Activated gamma-delta T cell treated with anti-CD3 and anti-CD28 coated beads, Interleukin-2, amount 50 U/mL, for 16 hours (primary cell): ENCODE measurements around the gene CNNM4.

Source experiments
- DNase-seq: peaks from one replicate; pipeline ENCODE4 v3.0.0-alpha.2; 2020; ENCODE audit warnings: low read depth

Gene CNNM4

GRCh38 chr2:96759548-96759947 lies 1.2 kb upstream of the CNNM4 start:
- DNase-seq: no peak

GRCh38 chr2:96760986-96761832 lies 507 bp downstream of the CNNM4 start:
- no peak for DNase-seq

GRCh38 chr2:96762529-96763311 lies 2.0 kb downstream of the CNNM4 start:
- DNase-seq: no peak

- no peak for DNase-seq
Observed at GRCh38 chr2:96763511-96764252, 3.0 kb downstream of the CNNM4 start.

- no peak for DNase-seq
Observed at GRCh38 chr2:96764253-96764637, 3.5 kb downstream of the CNNM4 start.

GRCh38 chr2:96767135-96767871 lies 6.6 kb downstream of the CNNM4 start:
- DNase-seq: no peak

- DNase-seq: no peak
Observed at GRCh38 chr2:96768083-96768561, 7.4 kb downstream of the CNNM4 start.

GRCh38 chr2:96769814-96770213 lies 9.1 kb downstream of the CNNM4 start:
- no peak for DNase-seq

GRCh38 chr2:96770442-96771202 lies 9.9 kb downstream of the CNNM4 start:
- no peak for DNase-seq

- DNase-seq: no peak
Observed at GRCh38 chr2:96771796-96772618, 11.3 kb downstream of the CNNM4 start.

- no peak for DNase-seq
Observed at GRCh38 chr2:96772903-96773671, 12.4 kb downstream of the CNNM4 start.

- DNase-seq: peak; percentile 20
Observed at GRCh38 chr2:96773922-96774321, 13.2 kb downstream of the CNNM4 start.

- no peak for DNase-seq
Observed at GRCh38 chr2:96775160-96775559, 14.5 kb downstream of the CNNM4 start.

- no peak for DNase-seq
Observed at GRCh38 chr2:96783388-96783787, 22.7 kb downstream of the CNNM4 start.

- DNase-seq: no peak
Observed at GRCh38 chr2:96787411-96787810, 26.7 kb downstream of the CNNM4 start.

- no peak for DNase-seq
Observed at GRCh38 chr2:96788442-96789244, 27.9 kb downstream of the CNNM4 start.

GRCh38 chr2:96789245-96789617 lies 28.5 kb downstream of the CNNM4 start:
- no peak for DNase-seq
